ENCODE measurements around the gene OPCML. TPM values are rescaled to one million over a fixed set of nuclear protein-coding genes. Genes with fewer than 3 reads are reported as not detected.

The OPCML gene
- total RNA-seq, 1 experiment from 2014 or later = 0.94 TPM

DNA sequence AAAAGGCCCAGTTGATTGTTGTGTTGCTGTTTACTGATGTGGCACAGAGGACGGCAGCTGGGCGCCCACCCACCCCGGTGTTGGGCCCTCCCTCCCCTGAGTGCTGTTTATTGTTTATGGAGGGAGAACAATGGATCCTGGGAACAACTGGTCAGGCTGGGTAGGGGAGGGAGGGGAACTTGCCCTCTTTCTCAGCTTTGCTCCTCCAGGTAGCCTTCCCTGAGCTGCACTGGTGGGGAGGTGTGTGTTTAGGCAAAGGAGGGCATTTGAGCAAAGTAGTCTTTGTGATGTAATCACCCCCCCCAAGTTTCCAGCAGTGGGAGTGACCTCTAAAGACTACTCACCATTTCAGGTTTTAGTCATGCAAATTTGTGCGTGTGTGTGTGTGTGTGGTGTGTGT lies 1126.6 kb downstream of the OPCML start:
- Histone ChIP-seq H3K4me1 (ENCODE audit: insufficient read depth, low read length) (peaks cover 3% of the 10 kb centered on the region; the same call in 1 of the 2 replicates), H3K56ac (ENCODE audit: insufficient read length, low read depth, low read length) (no peak overlapping the region), H3K9ac (ENCODE audit: extremely low read depth, insufficient read length, low read length) (no peak overlapping the region), H4K8ac (replicated peaks; ENCODE audit: insufficient read length, low read depth, low read length) (no peak overlapping the region), H4K91ac (ENCODE audit: insufficient read length, low read depth, low read length) (no peak overlapping the region), H3K4ac (ENCODE audit: low read depth, low read length) (no peak overlapping the region), H3K27me3 (ENCODE audit: insufficient read depth, low read length) (no peaks in the 10 kb centered on the region; the same call in 1 of the 2 replicates), H3K9me3 (ENCODE audit: control insufficient read depth, low read depth, low read length) (no peaks in the 10 kb centered on the region), H3K14ac (ENCODE audit: insufficient read depth, low read length) (no peak overlapping the region), H3K23me2 (ENCODE audit: insufficient read length, low read depth, low read length, poor library complexity, severe bottlenecking) (no peaks in the 10 kb centered on the region), H2BK120ac (ENCODE audit: low read depth, low read length, poor library complexity, severe bottlenecking) (no peak overlapping the region), H3K4me2 (ENCODE audit: insufficient read depth, insufficient read length, low read length) (no peak overlapping the region), H3K27ac (ENCODE audit: insufficient read length, low read depth, low read length) (no peak overlapping the region), H2AFZ (ENCODE audit: low read length) (no peak overlapping the region), H3K23ac (ENCODE audit: insufficient read length, low read depth, low read length) (no peak overlapping the region), H3T11ph (ENCODE audit: low read length) (no peak overlapping the region), H2BK5ac (ENCODE audit: insufficient read length, low read length) (no peak overlapping the region), H2AK5ac (ENCODE audit: insufficient read length, low read length) (no peak overlapping the region), H2BK20ac (ENCODE audit: low read depth, low read length, poor library complexity, severe bottlenecking) (no peak overlapping the region), H3K79me1 (ENCODE audit: insufficient read depth, low read depth, low read length, poor library complexity, severe bottlenecking) (no peaks in the 10 kb centered on the region), H4K5ac (ENCODE audit: insufficient read length, low read depth, low read length) (no peak overlapping the region), H3K79me2 (ENCODE audit: insufficient read depth, low read length) (no peaks in the 10 kb centered on the region), H2BK15ac (ENCODE audit: low read depth, low read length) (no peak overlapping the region), H2BK12ac (ENCODE audit: insufficient read length, low read depth, low read length) (no peak overlapping the region), H3K18ac (ENCODE audit: insufficient read length, low read depth, low read length) (no peak overlapping the region), H4K20me1 (ENCODE audit: control insufficient read depth, insufficient read depth, insufficient read length) (no peaks in the 10 kb centered on the region)
- peak overlapping the region; percentile 79 to 92 (median 85); a peak in 6 of 7 replicates for H3K27ac Mint-ChIP-seq
- no peak overlapping the region for H3K4me3 Mint-ChIP-seq
- peaks cover 43 to 66% of the 10 kb centered on the region in 2 experiments for H3K4me1 Mint-ChIP-seq
- DNase-seq = peak; percentile 55
- no peaks in the 10 kb centered on the region for H3K36me3 Mint-ChIP-seq (ENCODE audit: insufficient read depth in 1 of 3, low read depth in 3 of 3)
- H3K27me3 Mint-ChIP-seq (ENCODE audit: low read depth) = peaks cover 2% of the 10 kb centered on the region; the same call in 1 of the 2 replicates
- WGBS (ENCODE audit: extremely low coverage, insufficient read length, low lambda C conversion rate) = no CpG with 5 or more reads among the region's 4 CpGs
- TF ChIP-seq, protein P1, sequence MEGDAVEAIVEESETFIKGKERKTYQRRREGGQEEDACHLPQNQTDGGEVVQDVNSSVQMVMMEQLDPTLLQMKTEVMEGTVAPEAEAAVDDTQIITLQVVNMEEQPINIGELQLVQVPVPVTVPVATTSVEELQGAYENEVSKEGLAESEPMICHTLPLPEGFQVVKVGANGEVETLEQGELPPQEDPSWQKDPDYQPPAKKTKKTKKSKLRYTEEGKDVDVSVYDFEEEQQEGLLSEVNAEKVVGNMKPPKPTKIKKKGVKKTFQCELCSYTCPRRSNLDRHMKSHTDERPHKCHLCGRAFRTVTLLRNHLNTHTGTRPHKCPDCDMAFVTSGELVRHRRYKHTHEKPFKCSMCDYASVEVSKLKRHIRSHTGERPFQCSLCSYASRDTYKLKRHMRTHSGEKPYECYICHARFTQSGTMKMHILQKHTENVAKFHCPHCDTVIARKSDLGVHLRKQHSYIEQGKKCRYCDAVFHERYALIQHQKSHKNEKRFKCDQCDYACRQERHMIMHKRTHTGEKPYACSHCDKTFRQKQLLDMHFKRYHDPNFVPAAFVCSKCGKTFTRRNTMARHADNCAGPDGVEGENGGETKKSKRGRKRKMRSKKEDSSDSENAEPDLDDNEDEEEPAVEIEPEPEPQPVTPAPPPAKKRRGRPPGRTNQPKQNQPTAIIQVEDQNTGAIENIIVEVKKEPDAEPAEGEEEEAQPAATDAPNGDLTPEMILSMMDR (conservative IDR thresholded peaks at IDR 0.05) = no peak
- H3K9me3 Mint-ChIP-seq = no peaks in the 10 kb centered on the region; a peak in 1 of 5 replicates

Measured in H9 (cell line).